Measurements from ENCODE around the gene ATP2A1.
"Not testable (repeated sequence)": the region's sequence is repeated elsewhere in the genome, so short reads cannot be mapped to it uniquely, and the experiment has no call there.

Gene ATP2A1

DNA sequence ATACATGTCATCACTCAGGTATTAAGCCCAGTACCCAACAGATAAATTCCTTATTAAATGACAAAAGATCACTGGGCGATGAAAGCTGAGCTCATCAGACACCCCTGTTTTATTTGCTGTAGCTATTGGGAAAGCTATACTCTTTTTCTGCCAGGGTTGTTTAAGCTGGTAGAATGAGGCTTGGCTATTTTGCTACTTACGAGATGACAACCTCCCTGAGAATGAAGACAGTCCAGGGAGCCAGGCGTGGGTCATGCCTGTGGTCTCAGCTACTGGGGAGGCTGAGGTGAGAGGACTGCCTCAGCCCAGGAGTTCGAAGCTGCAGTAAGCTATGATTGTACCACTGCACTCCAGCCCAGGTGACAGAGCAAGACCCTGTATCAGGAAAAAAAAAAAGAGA lies 19.0 kb upstream of the ATP2A1 start:
- DNase-seq (ENCODE audit: low read depth): no peak

- DNase-seq (ENCODE audit: low read depth): no peak
Observed at GRCh38 chr16:28863929-28864793, 14.1 kb upstream of the ATP2A1 start.

GRCh38 chr16:28865001-28865688 lies 13.1 kb upstream of the ATP2A1 start:
- no peak for DNase-seq (ENCODE audit: low read depth)

GRCh38 chr16:28865722-28866453 lies 12.4 kb upstream of the ATP2A1 start:
- no peak for DNase-seq (ENCODE audit: low read depth)

- DNase-seq (ENCODE audit: low read depth): no peak
Observed at GRCh38 chr16:28866454-28866804, 11.9 kb upstream of the ATP2A1 start.

- DNase-seq (ENCODE audit: low read depth): no peak
Observed at GRCh38 chr16:28867241-28867640, 11.0 kb upstream of the ATP2A1 start.

- DNase-seq (ENCODE audit: low read depth): not testable (repeated sequence)
Observed at GRCh38 chr16:28867646-28868045, 10.6 kb upstream of the ATP2A1 start.

GRCh38 chr16:28869201-28869600 lies 9.1 kb upstream of the ATP2A1 start:
- no peak for DNase-seq (ENCODE audit: low read depth)

GRCh38 chr16:28872952-28873351 lies 5.3 kb upstream of the ATP2A1 start:
- no peak for DNase-seq (ENCODE audit: low read depth)

- DNase-seq (ENCODE audit: low read depth): peak; percentile 43
Observed at GRCh38 chr16:28873543-28874201, 4.6 kb upstream of the ATP2A1 start.

GRCh38 chr16:28874406-28874805 lies 3.9 kb upstream of the ATP2A1 start:
- DNase-seq (ENCODE audit: low read depth): no peak

GRCh38 chr16:28875134-28876018 lies 2.9 kb upstream of the ATP2A1 start:
- DNase-seq (ENCODE audit: low read depth): no peak

GRCh38 chr16:28876019-28876659 lies 2.1 kb upstream of the ATP2A1 start:
- DNase-seq (ENCODE audit: low read depth): no peak

GRCh38 chr16:28876973-28877654 lies 1.2 kb upstream of the ATP2A1 start:
- DNase-seq (ENCODE audit: low read depth): no peak

GRCh38 chr16:28877655-28878000 lies 660 bp upstream of the ATP2A1 start:
- no peak for DNase-seq (ENCODE audit: low read depth)

DNA sequence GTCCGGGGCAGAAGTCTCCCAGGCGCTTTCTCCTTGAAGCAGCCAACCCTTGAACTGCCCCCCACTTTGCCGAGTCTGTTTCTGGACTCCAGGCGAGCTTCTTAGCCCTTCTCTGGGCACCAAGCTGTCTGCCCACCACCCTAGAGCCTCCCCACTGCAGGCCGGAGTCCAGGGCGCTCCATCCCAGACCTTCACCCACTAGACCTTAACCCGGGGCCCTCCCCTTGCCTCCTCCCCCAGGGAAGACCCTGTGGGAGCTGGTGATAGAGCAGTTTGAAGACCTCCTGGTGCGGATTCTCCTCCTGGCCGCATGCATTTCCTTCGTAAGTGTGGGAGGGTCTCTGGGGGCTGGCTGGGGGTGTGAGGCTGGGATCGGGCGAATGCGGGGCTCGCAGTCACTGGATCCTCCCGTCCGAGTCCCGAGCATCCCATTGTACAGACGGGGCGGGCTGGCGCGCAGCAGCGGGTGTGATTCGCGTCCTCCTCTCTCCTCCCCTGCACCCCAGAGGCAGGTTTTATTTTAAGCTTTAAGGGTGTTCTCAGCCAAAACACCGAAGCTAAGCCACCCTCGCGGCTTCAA lies 1.1 kb downstream of the ATP2A1 start:
- DNase-seq (ENCODE audit: low read depth): no peak

- peak; percentile 89 for DNase-seq (ENCODE audit: low read depth)
Observed at GRCh38 chr16:28879841-28880588, 1.7 kb downstream of the ATP2A1 start.

- no peak for DNase-seq (ENCODE audit: low read depth)
Observed at GRCh38 chr16:28880589-28880915, 2.3 kb downstream of the ATP2A1 start.

DNA sequence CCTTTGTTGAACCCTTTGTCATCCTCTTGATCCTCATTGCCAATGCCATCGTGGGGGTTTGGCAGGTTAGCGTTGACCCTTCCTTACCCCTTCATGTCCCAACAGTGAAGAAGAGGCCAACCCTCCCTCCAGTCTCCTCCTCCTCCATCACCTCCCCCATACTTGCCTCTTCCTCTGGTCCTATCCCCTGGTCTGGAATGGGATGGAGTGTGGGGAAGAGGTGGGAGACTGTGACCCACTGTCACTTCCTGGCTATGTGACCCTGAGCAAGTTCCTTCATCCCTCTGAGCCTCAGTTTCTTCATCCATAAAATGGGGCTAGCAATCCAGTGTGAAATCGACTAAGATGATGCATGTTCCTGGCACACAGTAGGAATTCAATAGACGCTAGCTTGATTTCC lies 2.7 kb downstream of the ATP2A1 start:
- no peak for DNase-seq (ENCODE audit: low read depth)
